HG03097 (cell line): Measurements from ENCODE around the gene PPFIA1.
"Not testable (repeated sequence)": the region's sequence is repeated elsewhere in the genome, so short reads cannot be mapped to it uniquely, and the experiment has no call there.

Experiments
- ATAC-seq: cut with Tn5 transposase; IDR thresholded peaks from one replicate; pipeline ENCODE4 v1.9.1; 2021; ENCODE audit not compliant: unreplicated experiment, low FRiP score

The PPFIA1 gene

DNA sequence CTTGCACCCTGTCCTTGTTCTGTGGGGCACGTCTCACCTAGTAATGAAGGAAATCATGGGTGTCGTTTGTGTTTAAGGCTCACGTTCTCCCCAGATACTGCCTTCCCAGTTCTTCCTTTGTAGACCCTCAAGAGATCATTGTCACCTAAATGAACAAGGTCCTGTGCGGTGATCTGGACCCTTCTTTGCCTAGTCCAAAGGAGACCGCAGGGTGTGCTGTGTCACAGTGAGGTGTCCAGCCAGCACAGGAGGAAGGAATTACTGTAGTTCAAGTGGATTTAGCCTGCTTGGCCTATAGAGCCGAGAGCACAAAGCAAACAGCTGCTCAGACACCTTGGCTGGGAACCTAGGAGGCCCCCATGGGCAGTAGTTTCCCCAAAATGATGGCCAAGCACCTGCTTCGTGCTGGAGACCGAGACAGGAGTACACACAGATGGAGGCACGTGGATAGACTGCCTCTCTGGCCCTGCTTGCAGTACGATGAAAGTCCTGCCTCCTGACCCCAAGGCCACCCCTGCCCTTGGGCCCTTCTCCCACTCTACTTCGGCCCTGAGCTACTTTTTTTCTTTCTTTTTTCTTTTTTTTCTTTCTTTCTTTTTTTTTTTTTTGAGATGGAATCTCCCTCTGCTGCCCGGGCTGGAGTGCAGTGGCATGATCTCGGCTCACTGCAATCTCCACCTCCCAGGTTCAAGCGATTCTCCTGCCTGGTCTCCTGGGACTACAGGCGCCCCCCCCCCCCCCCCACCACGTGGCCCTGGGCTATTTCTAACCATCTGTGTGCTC lies 19.4 kb upstream of the PPFIA1 start:
- no peak for ATAC-seq

GRCh38 chr11:70251659-70252321 lies 18.7 kb upstream of the PPFIA1 start:
- ATAC-seq = no peak

DNA sequence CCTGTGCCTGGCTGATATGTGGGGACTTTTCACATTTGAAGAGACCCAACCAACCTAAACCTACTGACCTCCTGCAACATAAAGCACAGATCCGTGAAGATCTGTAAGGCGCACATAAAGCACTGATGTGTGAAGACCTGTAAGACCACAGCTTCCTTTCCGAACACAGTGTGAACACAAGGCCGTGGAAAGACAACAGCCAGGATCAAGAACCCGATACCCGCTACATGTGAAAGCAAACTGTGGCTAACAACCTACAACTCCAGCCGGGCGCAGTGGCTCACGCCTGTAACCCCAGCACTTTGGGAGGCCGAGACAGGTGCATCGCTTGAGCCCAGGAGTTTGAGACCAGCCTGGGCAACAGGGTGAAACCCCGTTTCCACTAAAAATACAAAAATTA lies 17.6 kb upstream of the PPFIA1 start:
- no peak for ATAC-seq

DNA sequence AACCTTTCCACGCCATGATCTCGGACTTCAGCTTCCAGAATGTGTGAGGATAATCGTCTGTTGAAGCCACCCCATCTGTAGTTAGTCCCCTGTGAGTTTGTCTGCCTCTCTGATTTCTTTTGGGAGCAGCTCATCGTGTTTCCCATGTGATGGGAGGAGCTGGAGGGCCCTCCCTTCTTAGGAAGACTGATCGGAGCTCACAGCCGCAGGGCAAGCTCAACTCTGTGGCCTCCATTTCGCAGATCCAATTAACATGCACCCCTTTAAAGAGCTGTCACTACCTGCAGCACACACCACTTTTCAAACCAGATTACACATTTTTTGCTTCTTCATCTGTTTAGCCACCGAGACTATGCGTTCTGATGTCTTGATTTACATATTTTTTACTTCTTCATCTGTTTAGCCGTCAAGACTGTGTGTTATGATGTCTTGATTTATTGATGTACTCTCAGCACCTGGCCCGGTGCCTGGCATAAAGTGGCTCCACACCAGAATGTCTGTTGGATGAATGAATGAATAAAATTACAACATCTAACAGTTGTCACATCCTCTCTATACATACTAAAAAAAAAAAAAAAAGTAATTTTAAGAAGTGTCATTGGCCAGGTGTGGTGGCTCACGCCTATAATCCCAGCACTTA lies 14.9 kb upstream of the PPFIA1 start:
- no peak for ATAC-seq

DNA sequence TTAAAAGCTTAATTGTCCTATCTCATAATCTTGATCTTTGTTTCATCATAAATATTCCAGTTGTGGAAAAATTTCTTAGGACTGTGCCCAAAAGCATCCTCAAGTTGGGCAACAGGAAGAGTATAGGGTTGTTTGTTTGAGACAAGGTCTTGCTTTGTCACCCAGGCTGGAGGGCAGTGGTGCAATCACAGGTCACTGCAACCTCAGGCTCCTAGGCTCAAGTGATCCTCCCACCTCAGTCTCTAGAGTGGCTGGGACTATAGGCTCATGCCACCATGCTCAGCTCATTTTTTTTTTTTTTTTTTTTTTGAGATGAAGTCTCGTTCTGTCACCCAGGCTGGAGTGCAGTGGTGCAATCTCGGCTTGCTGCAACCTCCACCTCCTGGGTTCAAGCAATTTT lies 11.4 kb upstream of the PPFIA1 start:
- not testable (repeated sequence) for ATAC-seq

DNA sequence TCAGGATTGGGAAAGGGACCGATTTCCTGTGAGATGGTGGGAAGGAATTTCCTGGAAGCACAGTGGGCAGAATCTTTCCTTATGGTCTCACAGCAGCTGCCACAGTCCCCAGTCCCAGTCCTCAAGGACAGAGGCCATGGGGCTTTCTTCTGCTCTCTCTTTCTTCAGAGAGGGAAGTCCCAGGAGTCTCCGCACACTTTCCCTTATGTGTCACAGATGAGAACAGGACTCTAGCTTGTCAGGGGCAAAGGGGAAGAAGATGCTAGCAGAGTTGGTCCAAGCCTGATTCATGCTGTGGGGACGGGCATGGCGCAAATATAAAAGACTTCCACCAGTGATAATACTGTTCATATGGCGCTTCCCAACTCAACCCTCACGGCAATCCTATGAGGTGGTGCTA lies 7.5 kb upstream of the PPFIA1 start:
- no peak for ATAC-seq

DNA sequence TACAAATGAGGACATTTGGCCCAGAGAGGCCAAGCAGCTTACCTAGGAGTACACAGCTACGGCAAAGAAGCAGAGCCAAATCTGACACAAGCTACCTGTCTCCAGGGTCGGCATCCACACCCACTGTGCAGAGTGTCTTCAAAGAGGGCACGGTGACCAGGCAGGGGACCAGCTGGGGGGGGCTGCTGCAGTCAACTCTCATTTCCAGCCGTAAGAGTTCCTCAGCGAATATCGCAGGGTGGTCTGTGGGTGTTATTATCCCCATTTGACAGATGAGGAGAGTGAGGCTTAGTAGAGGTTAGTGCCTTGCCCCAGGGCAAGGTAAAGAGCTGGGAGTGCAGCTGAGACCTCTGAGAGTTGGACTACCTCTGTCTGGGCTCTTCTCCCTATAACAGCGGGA lies 7.1 kb upstream of the PPFIA1 start:
- ATAC-seq = no peak

- ATAC-seq = no peak
Measured at GRCh38 chr11:70265341-70265740, 5.1 kb upstream of the PPFIA1 start.

DNA sequence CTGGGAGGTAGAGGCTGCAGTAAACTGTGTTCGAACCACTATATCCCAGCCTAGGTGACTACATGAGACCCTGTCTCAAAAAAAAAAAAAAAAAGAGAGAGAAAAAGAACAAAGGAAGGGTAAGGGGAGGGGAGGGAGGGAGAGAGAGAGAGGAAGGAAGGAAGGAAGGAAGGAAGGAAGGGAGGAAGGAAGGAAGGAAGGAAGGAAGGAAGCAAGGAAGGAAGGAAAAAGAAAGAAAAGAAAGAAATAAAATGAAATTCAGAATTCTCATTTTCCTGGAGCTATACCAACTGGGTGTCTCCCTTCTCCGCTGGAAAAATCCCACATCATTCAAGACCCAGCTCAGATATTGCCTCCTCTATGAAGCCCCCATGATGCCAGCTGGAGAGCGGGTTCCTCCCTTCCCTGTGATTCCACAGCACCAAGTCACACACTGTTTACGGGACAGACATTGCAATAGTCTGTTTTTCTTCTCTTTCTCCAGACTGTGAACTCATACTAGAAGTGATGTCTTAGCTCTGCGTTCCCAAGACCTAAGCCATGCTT lies 3.0 kb upstream of the PPFIA1 start:
- no peak for ATAC-seq

GRCh38 chr11:70268526-70268925 lies 2.0 kb upstream of the PPFIA1 start:
- no peak for ATAC-seq

DNA sequence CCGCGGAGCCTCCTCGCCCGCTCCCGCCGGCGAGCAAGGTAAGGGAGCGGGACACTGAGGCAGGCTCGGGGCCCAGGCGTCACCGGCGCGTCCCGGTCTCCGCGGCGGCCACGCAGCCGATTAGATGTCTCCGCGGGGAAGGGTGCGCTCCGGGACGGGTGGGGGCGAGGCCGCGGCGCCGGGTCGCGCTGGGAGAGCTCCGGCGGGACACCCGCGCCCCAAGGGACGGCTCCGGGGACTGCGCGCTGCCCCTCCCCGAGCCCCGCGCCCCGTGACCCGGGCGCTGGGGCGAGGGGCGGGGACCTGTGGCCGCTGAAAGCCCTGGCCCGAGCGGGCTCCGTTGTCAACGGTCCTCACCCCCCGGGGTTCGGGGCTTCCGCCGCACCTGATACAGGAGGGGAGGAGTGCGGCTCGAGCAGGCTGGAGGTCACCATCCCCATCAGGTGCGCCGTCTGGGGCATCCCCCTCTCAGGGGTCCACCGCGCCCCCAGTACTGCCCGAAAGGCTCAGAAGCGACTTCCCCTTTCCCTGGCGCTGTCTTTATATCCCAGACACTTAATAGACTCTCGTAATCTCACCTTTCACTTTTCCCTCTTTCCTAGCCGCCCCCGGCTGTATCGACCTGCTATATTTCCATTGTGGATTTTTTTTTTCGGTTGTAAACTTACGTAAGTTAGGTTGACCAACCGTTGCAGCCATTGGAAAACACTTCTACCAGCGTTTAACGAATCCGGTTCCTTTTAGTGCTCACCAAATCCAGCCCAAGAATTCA lies 573 bp downstream of the PPFIA1 start:
- ATAC-seq = peak; percentile 36

DNA sequence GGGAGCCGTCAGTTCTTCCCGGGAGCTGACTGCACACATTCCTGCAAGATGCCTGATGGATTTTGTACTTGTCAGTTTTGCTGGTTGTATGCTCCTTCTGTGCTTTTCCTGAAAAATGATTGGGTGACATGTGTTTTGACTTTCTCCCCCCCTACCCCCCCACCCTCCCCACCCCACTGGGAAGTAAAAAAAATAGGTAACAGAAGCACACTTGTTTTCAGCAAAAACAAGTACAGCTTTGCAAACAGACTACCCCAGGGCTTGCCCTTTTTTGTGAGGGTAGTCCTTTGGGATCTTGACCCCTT lies 1.1 kb downstream of the PPFIA1 start:
- no peak for ATAC-seq

GRCh38 chr11:70272009-70272408 lies 1.5 kb downstream of the PPFIA1 start:
- no peak for ATAC-seq

- no peak for ATAC-seq
Measured at GRCh38 chr11:70278994-70279393, 8.5 kb downstream of the PPFIA1 start.

GRCh38 chr11:70281156-70281609 lies 10.7 kb downstream of the PPFIA1 start:
- ATAC-seq = no peak

DNA sequence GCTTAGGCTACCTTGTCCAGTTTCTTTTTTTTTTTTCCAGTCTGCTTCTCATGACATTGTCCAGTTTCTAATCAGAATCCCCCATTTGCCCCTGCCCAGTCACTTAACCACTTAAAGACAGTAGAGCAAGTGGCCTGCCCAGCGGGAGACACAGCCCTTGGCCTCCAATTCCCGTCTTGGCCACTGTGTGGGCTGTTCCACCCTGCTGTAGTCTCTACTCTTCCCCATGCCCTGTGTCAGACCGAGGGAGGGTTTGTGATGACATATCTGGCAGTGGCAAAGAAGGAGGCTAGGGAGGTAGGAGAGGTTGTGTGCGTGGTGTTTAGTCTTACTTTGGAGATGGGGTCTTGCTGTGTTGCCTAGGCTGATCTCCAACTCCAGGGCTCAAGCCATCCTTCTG lies 11.5 kb downstream of the PPFIA1 start:
- no peak for ATAC-seq

GRCh38 chr11:70288721-70289120 lies 18.2 kb downstream of the PPFIA1 start:
- ATAC-seq = no peak

GRCh38 chr11:70289582-70289981 lies 19.1 kb downstream of the PPFIA1 start:
- ATAC-seq = no peak

GRCh38 chr11:70290361-70291065 lies 20.0 kb downstream of the PPFIA1 start:
- ATAC-seq = no peak

GRCh38 chr11:70292166-70292565 lies 21.7 kb downstream of the PPFIA1 start:
- no peak for ATAC-seq
